Erythroblast (primary cell): ENCODE data around the gene GFRA1.

Experiments
- GATA1 ChIP-seq: IDR thresholded peaks from 2 replicates; pipeline ENCODE4 v1.6.1; 2011; ENCODE audit warnings: low read depth, mild to moderate bottlenecking, control low read depth, low read length, moderate library complexity
- POLR2A ChIP-seq: IDR thresholded peaks from 2 replicates; pipeline ENCODE4 v1.6.1; 2011; ENCODE audit warnings: mild to moderate bottlenecking, low read length

DNA sequence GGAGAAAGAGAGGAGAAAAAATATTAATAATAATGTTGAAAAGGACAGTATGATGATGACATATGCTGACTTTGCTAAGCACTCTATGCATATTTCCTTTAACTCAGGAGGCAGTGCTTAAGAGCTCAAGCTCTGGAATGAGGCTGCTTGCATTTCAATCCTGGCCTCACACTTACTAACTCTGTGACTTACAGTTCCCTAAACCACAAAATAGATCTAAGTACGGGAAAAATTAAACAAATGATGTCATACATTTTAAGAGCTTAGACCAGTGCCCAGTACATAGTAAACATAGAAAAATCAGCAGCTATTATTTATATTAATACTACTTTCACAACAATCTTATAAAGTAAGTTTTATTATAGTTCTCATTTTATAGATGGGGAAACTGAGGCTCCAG lies 61.3 kb downstream of the GFRA1 start:
- TF ChIP-seq POLR2A (no peak), GATA1 (no peak)
